Measurements from ENCODE around the gene RFC3.
"Not testable (repeated sequence)": the region's sequence is repeated elsewhere in the genome, so short reads cannot be mapped to it uniquely, and the experiment has no call there.

The RFC3 gene

GRCh38 chr13:33817901-33818706, at the start of gene RFC3:
Gene RFC3, plus strand, starts transcription at chr13:33818149. Its CDS starts 30 bp downstream, at chr13:33818179.
- peak; percentile 80 for DNase-seq (ENCODE audit: low read depth)

GRCh38 chr13:33771296-33771695, 46.7 kb upstream of the RFC3 start:
- no peak for DNase-seq (ENCODE audit: low read depth)

- no peak for DNase-seq (ENCODE audit: low read depth)
Observed at GRCh38 chr13:33773790-33774462, 44.0 kb upstream of the RFC3 start.

GRCh38 chr13:33775339-33776108, 42.4 kb upstream of the RFC3 start:
- no peak for DNase-seq (ENCODE audit: low read depth)

GRCh38 chr13:33776239-33776881, 41.6 kb upstream of the RFC3 start:
- no peak for DNase-seq (ENCODE audit: low read depth)

GRCh38 chr13:33782631-33783030, 35.3 kb upstream of the RFC3 start:
- no peak for DNase-seq (ENCODE audit: low read depth)

GRCh38 chr13:33783212-33783611, 34.7 kb upstream of the RFC3 start:
- not testable (repeated sequence) for DNase-seq (ENCODE audit: low read depth)

DNA sequence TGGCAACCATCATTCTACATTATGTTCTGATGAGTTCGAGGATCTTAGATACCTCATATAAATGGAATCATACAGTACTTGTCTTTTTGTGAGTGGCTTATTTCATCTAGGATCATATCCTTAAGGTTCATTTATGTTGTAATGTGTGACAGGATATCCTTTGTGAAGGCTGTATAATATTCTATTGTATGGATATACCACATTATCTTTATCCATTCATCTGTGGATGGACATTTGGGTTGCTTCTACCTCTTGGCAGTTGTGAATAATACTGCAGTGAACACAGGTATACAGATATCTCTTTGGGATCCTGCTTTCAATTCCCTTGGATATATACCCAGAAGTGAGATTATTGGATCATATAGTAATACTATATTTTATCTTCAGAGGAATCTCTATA, 33.2 kb upstream of the RFC3 start:
- no peak for DNase-seq (ENCODE audit: low read depth)

DNA sequence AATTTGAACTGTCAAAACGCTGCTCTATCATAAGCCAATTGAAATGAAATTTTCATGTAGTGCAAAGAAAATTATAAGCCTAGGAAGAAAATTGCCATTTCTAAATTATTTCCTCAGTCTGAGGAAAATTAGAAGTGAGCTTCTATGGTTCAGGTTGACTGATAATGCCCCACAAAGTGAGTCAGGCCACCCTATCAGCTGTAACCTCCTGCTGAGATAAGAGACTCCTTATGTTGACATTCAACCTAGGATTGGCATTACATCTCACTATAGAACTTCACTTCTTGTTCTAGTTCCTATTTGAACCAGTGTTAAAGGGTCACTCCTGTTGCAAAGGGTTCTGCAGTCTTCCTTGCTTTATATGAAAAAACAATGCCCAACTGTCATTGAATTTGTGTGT, 32.6 kb upstream of the RFC3 start:
- no peak for DNase-seq (ENCODE audit: low read depth)

DNA sequence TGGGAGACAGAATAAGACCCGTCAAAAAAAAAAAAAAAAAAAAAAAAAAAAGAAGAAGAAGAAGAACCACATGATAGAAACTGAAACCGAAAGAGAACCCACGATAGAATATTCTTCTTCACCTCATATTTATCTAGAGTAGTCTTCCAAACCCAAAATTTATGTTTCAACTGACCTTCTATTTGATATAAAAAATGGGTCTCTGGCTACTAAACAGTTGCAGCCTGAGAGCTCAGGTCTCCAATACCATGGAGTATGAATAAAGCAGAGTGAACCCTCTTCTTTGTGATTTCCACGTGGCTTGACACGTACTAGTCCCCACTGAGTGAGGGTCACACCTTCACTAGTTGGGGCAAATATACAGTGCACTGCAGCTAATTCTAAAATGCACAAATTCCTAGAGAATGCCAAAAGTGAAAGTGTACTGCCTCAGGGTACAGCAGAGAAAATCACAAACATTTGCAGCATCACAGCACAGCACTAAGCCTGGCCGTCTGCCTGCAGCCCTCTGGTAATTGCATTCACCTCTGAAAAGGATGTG, 30.8 kb upstream of the RFC3 start:
- no peak for DNase-seq (ENCODE audit: low read depth)

DNA sequence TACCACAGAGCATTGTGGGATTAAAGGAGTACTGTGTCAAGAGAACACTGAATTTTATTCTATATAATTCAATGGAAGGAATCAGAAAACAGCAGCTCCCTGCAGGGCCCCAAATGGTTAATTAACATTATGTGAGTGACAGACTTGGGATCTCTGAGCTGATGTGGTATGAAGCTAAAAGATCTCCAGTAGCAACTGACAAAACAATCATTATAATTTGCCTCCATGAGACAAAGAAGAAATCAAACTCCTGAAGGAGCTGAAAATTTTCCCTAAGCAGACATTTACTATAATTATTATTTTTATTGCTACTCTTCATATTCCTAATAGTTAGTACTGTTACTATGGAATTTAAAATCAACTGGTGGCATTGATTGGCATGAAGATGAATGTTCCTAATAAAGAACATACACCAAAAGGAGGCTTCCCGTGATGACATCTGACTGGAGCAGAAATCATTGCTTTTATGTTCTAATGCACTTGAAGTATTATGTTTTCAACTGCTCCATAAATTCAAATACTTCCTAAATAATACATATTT, 28.8 kb upstream of the RFC3 start:
- DNase-seq (ENCODE audit: low read depth): no peak

GRCh38 chr13:33789739-33790138, 28.2 kb upstream of the RFC3 start:
- DNase-seq (ENCODE audit: low read depth): no peak

DNA sequence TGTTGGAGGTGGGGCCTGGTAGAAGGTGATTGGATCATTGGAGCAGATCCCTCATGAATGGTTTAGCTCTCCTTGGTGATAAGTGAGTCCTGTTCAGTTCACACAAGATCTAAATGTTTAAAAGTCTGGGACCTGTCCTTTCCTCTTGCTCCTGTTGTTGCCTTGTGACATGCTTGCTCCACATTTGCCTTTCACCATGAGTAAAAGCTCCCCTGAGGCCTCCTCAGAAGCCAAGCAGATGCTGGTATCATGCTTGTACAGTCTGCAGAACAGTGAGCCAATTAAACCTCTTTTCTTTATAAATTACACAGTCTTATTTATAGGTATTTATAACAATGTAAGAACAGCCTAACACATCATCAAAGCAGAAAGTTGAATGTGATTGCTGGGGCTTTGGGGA, 24.2 kb upstream of the RFC3 start:
- no peak for DNase-seq (ENCODE audit: low read depth)

DNA sequence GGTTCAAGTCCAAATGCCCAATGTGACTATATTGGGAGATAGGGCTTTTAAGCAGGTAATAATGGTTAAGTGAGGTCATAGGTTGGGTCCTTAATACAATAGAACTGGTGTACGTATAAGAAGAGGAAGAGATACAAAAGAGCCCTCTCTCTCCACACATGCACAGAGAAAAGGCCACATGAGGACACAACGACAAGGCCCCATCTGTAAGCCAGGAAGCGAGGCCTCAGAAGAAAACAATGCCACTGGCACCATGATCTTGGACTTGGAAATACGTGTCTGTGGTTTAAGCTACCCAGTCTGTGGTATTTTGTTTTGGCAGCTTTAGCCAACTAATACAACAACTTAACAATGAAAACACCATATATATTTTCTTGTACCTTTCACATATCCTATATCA, 23.4 kb upstream of the RFC3 start:
- DNase-seq (ENCODE audit: low read depth): no peak

DNA sequence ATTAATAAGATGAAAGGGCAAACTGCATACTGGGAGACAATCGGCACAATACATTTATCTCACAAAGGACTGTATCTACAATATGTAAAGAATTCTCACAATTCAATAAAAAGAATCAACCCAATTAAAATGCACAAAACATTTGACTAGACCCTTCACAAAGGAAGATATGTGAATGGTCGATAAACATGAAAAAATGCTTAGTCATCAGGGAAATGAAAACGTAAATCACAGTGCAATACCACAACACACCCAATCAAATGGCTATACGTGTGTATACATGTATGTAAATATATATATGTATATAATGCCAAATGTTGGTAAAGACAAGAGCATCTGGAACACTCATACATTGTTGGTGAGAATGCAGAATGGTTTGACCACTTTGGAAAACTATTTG, 21.9 kb upstream of the RFC3 start:
- DNase-seq (ENCODE audit: low read depth): no peak

DNA sequence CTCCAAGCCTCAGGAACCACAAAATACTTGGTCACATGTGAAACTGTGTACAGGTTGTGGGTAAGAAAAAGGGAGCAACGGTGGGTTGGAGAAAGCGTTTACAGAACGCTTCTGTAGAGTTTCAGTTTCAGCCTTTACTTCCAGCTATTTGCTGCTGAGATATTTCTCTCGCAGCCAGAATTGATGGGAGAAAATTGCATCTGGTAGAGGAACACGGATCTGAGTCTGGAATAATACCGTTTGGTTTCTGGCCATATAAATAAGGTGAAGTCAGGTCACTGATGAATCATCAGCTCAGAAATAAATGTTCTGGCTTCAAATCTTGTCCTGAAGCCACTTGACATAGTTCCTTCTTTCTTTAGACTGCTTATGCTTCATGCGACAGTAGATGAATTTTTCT, 20.3 kb upstream of the RFC3 start:
- DNase-seq (ENCODE audit: low read depth): no peak

DNA sequence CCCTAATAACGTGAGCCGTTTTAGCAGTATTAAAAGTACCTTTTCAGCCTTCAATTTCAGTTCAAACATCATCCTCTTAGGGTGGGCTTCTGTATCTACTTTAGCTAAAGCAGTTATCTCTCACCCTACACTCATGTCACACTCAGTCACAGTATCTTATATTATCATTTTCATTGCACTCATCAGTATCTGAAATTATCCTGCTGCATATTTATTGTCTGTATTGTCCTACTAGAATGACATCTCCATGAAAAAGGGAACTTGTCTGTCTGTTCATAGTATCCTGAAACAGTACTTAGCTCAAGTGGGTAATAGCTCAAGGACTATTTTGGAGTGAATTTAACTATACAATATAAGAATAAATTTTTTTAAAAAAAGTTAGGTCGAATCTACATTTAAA, 19.9 kb upstream of the RFC3 start:
- DNase-seq (ENCODE audit: low read depth): no peak

- no peak for DNase-seq (ENCODE audit: low read depth)
Observed at GRCh38 chr13:33799950-33800592, 17.9 kb upstream of the RFC3 start.

DNA sequence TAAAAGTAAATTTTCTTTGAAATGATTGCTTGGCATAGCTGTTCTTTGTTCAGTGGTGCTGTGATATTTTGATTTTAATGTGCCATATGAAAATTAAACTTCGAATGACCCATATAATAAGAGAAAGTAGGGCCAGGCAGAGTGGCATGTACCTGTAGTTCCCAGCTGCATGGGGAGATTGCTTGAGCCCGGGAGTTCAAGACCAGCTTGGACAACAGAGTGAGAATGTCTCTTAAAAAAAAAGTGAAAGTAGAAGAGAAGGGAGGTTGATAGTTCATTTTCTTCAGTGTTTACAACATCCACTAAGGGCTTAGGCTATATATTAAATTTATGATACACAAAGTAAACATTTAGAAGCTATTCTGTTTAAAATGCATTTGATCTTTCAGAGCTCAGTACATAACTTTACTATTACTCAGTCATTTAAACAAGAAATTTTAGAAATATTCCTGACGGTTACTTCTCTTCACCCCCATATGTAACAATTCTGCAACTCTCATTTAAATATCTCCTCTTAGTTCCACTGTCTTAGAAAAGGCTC, 17.2 kb upstream of the RFC3 start:
- DNase-seq (ENCODE audit: low read depth): no peak

DNA sequence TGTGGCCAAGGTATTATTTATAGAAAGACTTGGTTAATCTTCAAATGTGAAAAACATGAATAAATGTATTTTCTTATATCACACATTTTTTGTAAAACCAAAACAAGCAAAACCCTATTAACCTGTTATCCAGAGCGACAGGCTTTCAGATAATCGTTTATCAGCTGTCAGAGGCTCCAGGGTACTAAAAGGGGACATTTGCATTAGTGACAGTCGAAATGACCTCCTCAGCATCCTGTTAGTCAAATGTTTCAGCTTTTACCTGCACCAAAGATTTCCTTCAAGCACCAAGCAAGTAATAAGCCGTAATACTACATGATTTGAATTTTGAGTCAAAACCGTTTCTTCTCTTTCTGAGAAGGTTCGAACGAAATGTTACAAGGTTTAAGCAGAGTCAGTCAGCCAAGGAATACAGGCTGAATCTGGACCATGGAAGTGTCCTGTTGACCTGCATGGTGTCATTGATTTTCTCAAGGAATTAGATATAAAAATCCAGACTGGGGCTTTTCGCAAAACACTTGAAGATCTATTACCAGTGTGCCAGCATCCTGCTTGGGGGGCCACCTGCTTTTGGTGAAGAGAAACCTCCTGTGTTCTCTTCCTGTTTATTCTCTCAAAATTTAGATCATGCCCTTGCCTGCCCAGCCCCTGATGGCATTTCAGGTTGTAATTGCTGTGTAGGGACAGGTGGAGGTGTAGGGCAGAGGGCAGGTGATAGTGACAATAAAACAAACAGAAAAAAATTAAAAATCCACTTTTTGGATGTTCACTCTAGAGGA, 11.3 kb upstream of the RFC3 start:
- DNase-seq (ENCODE audit: low read depth): no peak

All from stimulated activated CD8-positive, alpha-beta memory T cell treated with anti-CD3 and anti-CD28 coated beads, Interleukin-12 subunit alpha, Interleukin-12 subunit beta, amount 100 ng/mL, for 4 hours (primary cell).